Caco-2 (cell line): Measurements from ENCODE around the gene LRP1. TPM values are rescaled to one million over a fixed set of nuclear protein-coding genes. Genes with fewer than 3 reads are reported as not detected.

ENCODE experiments used
- BruUV-seq: library from RNA; stranded (reverse); fragments of 400-500 nt; replicated peaks from 2 replicates; lab custom pipeline; 2021; lab: Mats Ljungman, UMichigan
- CTCF ChIA-PET: fragments of 300-600 bp; sonication (Branson Sonifier 250); formaldehyde crosslinking; loops from one replicate; lab custom pipeline; 2022; ENCODE audit warnings: antibody characterized with exemption; lab: Charles Lee
- POLR2A ChIA-PET: fragments of 300-600 bp; sonication (Branson Sonifier 250); formaldehyde crosslinking; loops from one replicate; lab custom pipeline; 2022; ENCODE audit warnings: antibody characterized with exemption; lab: Charles Lee
- DNase-seq, 2 experiments: peaks; one replicate each; pipeline versions ENCODE4 v3.0.0 to v3.0.0-alpha.2; 2020 to 2022
- H3K27me3 ChIP-seq: replicated peaks from 2 replicates; pipeline ENCODE4 v1.6.0; 2011; ENCODE audit warnings: low read length; ENCODE audit not compliant: control insufficient read depth, insufficient read depth
- H3K36me3 ChIP-seq: 2 replicates; pipeline ENCODE4 v1.5.1; 2011; ENCODE audit warnings: low read length; ENCODE audit not compliant: control insufficient read depth, insufficient read depth
- H3K4me1 ChIP-seq: fragments of 250-450 bp; sonication (Bioruptor Pico); 2 replicates; pipeline ENCODE4 v1.5.1; 2020; ENCODE audit warnings: mild to moderate bottlenecking
- H3K4me3 ChIP-seq: 2 replicates; pipeline ENCODE4 v1.5.1; 2011; ENCODE audit warnings: low read depth, mild to moderate bottlenecking, control low read depth, low read length
- H3K9me3 ChIP-seq: fragments of 250-450 bp; sonication (Bioruptor Pico); 2 replicates; pipeline ENCODE4 v1.5.1; 2020; ENCODE audit warnings: mild to moderate bottlenecking, moderate library complexity
- H3K27ac Mint-ChIP-seq: one replicate; pipeline ENCODE4 v1.8.0; 2022; ENCODE audit warnings: mixed read lengths; ENCODE audit not compliant: unreplicated experiment
- H3K27me3 Mint-ChIP-seq: one replicate; pipeline ENCODE4 v1.8.0; 2022; ENCODE audit warnings: mixed read lengths; ENCODE audit not compliant: insufficient read depth, unreplicated experiment
- H3K36me3 Mint-ChIP-seq: one replicate; pipeline ENCODE4 v1.8.0; 2022; ENCODE audit warnings: mild to moderate bottlenecking, mixed read lengths; ENCODE audit not compliant: insufficient read depth, unreplicated experiment
- H3K4me1 Mint-ChIP-seq: one replicate; pipeline ENCODE4 v1.8.0; 2022; ENCODE audit warnings: low read depth, mixed read lengths; ENCODE audit not compliant: unreplicated experiment
- H3K4me3 Mint-ChIP-seq: one replicate; pipeline ENCODE4 v1.8.0; 2022; ENCODE audit warnings: mild to moderate bottlenecking, moderate library complexity, mixed read lengths; ENCODE audit not compliant: unreplicated experiment
- H3K9me3 Mint-ChIP-seq: one replicate; pipeline ENCODE4 v1.8.0; 2022; ENCODE audit warnings: mixed read lengths; ENCODE audit not compliant: unreplicated experiment
- CTCF ChIP-seq, 2 experiments: fragments of 200-600 bp in 1 of 2; IDR thresholded peaks; 1 replicate in 1 of 2; 2 replicates in 1 of 2; pipeline versions ENCODE4 v1.5.1 to v1.8.0; 2011 to 2022; ENCODE audit warnings: antibody characterized with exemption in 1 of 2, control low read depth in 1 of 2, inconsistent platforms in 1 of 2, low read depth in 1 of 2, low read length in 1 of 2, mild to moderate bottlenecking in 1 of 2, moderate library complexity in 1 of 2; ENCODE audit not compliant: insufficient read depth in 1 of 2, severe bottlenecking in 1 of 2, unreplicated experiment in 1 of 2
- intact Hi-C: fragments of 100-400 bp; cut with micrococcal nuclease; formaldehyde crosslinking; loops from one replicate; pipeline ENCODE4 v1.10.0; 2022; ENCODE audit not compliant: unreplicated experiment
- total RNA-seq: library from RNA; stranded (reverse); gene quantifications from 2 replicates; pipeline ENCODE4 v1.2.3, GENCODE V29; 2022

The LRP1 gene
- total RNA-seq, 1 experiment from 2014 or later: 111 TPM

GRCh38 chr12:57238854-57239554, 110.7 kb downstream of the LRP1 start:
- Mint-ChIP-seq H3K27me3 (peaks cover 7% of the 10 kb centered on the region), H3K9me3 (no peaks in the 10 kb centered on the region), H3K4me1 (peaks cover 43% of the 10 kb centered on the region), H3K4me3 (peak overlapping the region; percentile 79), H3K36me3 (peaks cover 76% of the 10 kb centered on the region), H3K27ac (peak overlapping the region; percentile 83)
- H3K4me3 ChIP-seq: peak overlapping the region; percentile 43
- POLR2A ChIA-PET: interaction anchor here (0.6 to 3.3 kb wide), 4 partner anchors 9 to 1161 kb away, joined by 3 to 36 read pairs (median 5); partner anchors contain the start of gene SHMT2
- intact Hi-C loops: loop anchor here (1.0 kb wide), 2 partner anchors 10 to 25 kb away; partner anchors contain the start of gene SHMT2
- H3K9me3 ChIP-seq: no peaks in the 10 kb centered on the region
- DNase-seq: peak; percentile 78 to 92
- BruUV-seq: no TSS peak
- H3K27me3 ChIP-seq: peaks cover 7% of the 10 kb centered on the region
- H3K4me1 ChIP-seq: peaks cover 19% of the 10 kb centered on the region
- TF ChIP-seq CTCF (IDR thresholded peaks at IDR 0.05; ENCODE audit: insufficient read depth in 1 of 2, low read depth in 1 of 2, low read length in 1 of 2, severe bottlenecking in 1 of 2, unreplicated experiment in 1 of 2): peak; percentile 100
- no peaks in the 10 kb centered on the region for H3K36me3 ChIP-seq
- CTCF ChIA-PET: interaction anchor here (0.8 to 6.4 kb wide), 7 partner anchors 9 to 170 kb away, joined by 3 to 80 read pairs (median 8); partner anchors contain the start of genes NXPH4, SHMT2 and STAC3

GRCh38 chr12:57239587-57240065, 111.3 kb downstream of the LRP1 start:
- no TSS peak for BruUV-seq

More at GRCh38 chr12:57239587-57240065, 111.3 kb downstream of the LRP1 start:
- Mint-ChIP-seq H3K4me1 (peaks cover 43% of the 10 kb centered on the region), H3K36me3 (peaks cover 69% of the 10 kb centered on the region), H3K9me3 (no peaks in the 10 kb centered on the region), H3K27me3 (peaks cover 7% of the 10 kb centered on the region), H3K4me3 (peak overlapping the region; percentile 79), H3K27ac (peak overlapping the region; percentile 45)
- Histone ChIP-seq H3K9me3 (no peaks in the 10 kb centered on the region), H3K4me3 (peak overlapping the region; percentile 35), H3K4me1 (peaks cover 19% of the 10 kb centered on the region), H3K36me3 (no peaks in the 10 kb centered on the region), H3K27me3 (peaks cover 9% of the 10 kb centered on the region)
- intact Hi-C loops: no loop called here
- no peak for DNase-seq
- no peak for TF ChIP-seq CTCF (IDR thresholded peaks at IDR 0.05; ENCODE audit: insufficient read depth in 1 of 2, low read depth in 1 of 2, low read length in 1 of 2, severe bottlenecking in 1 of 2, unreplicated experiment in 1 of 2)
- POLR2A ChIA-PET: interaction anchor here (0.6 to 3.3 kb wide), 5 partner anchors 10 to 1162 kb away, joined by 3 to 36 read pairs (median 4); partner anchors contain the start of gene SHMT2
- CTCF ChIA-PET: interaction anchor here (0.8 to 6.4 kb wide), 7 partner anchors 10 to 170 kb away, joined by 3 to 80 read pairs (median 8); partner anchors contain the start of genes NXPH4, SHMT2 and STAC3
